Dermis microvascular lymphatic vessel endothelial cell (primary cell): ENCODE measurements around the gene KIF26B. TPM values are rescaled to one million over a fixed set of nuclear protein-coding genes. Genes with fewer than 3 reads are reported as not detected.

Experiments used
- DNase-seq, 2 donors: peaks; one replicate each; pipeline versions ENCODE4 v3.0.0 to v3.0.0-alpha.2; 2010; ENCODE audit warnings: low read depth in 2 of 2
- total RNA-seq: library from RNA; depleted of rRNA; stranded (reverse); fragments of >200 nt; gene quantifications from 2 replicates; pipeline ENCODE4 v1.2.1, GENCODE V29; 2014

Gene KIF26B
- total RNA-seq, 1 donor from 2014 or later: 1.3 TPM

DNA sequence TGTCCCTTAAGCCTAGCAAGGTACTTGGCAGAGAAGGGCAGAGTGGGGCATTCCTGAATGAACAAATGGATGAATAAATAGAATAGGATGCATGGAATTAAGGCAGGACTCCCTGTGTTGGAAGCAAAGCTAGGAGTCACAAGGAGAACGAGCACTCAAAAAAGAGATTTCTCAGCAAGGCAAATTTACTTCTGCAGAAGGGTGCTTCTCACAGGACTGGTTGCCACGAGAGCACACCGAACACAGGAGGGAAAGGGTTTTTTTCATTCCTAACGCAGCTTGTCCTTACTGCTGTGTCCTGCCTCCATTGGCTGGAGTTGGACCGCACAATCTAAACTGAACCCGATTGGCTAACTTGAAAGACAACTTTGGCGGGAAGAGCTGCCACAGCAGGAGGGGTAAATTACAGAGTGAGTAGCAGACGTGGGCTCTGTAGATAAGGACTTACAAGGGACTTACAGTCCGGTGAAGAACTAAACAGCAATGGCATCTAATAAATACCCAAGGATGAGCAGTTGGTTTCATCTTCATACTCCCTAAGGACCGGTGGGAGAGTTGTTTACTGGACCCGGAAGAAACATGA lies 52.4 kb downstream of the KIF26B start:
- no peak for DNase-seq

- DNase-seq: no peak
Measured at GRCh38 chr1:245207801-245208200, 53.0 kb downstream of the KIF26B start.

DNA sequence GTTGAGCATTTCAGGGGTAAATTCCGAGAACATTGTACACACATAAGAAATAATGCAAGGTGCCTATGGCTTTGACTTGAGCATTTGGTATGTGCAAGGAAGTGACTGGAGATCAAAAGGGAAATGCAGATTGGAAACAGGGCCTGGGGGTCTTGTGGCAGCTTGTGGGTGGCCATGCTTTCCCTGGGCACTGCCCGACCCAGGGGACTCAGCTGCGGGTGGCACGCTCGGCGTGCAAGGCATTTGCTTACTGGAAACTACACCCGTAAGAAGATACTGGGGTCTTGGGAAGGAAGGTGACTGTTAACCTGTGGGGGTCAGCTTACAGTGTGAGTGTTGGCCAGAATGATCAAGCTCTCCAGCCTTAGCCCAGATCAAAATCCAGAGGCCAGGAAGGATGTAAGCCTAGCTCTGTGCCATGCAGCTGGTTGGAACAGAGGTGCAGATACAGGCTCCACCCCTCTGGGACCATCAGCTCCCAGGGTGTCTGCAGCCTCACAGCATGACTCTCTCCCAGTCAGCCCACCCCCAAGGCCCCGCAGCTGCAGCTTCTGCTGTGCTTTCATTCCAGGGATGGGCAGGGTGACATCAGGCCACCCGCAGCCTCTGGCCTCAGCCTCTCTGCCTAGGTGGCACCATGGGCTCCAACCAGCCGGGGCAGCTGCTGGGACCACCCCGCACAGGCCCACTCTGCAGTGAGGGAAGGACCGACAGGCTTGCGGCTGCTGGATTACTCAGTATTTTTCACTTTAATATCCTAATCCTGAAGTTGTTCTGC lies 55.1 kb downstream of the KIF26B start:
- no peak for DNase-seq

DNA sequence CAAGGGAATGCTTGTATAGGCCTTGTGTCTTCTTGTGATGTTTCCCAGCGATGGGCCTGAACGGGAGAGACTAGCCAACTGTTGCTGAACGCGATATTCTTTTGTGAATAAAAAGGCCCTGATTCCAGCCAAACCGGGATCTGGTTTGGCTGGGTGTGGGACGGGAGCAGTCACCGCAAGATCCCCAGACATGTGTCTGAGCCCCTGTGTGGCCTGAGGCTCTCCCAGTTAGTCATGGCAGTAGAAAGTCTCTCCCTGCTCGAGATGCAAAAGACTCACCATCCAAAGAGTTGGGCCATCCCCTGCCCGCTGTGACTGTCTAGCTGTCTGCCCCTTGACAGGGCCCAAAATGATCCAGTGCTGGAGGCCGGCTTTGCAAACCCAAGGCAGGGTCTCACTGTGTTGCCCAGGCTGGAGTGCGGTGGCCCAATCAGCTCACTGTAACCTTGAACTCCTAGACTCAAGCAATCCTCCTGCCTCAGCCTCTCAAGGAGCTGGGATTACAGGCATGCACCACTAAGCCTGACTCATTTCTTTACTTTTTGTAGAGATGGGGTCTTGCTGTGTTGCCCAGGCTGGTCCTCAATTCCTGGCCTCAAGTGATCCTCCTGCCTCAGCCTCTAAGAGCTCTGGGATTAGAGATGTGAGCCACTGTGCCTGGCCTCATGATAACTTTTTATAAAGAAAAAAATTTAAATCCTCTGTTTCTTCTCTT lies 56.4 kb downstream of the KIF26B start:
- DNase-seq: no peak

DNA sequence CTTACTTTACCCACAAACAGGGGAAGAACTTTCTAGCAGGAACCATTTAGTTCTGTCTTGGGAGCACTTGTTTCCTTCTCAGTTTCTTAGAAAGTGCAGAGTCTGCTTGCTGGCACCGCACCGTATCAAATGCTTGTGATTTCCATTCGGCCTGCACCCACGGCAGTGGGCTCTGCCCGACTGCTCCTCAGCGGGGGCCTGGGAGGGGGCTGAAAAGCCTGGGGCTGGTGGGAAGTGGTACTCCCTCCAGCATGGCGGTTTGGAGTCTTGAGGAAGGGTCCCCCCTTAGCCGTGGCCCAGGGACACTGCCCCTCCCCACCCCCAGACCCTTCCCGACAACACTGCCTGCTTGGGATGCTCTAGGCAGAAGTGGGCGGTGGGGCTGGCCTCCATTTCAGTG lies 57.0 kb downstream of the KIF26B start:
- no peak for DNase-seq

DNA sequence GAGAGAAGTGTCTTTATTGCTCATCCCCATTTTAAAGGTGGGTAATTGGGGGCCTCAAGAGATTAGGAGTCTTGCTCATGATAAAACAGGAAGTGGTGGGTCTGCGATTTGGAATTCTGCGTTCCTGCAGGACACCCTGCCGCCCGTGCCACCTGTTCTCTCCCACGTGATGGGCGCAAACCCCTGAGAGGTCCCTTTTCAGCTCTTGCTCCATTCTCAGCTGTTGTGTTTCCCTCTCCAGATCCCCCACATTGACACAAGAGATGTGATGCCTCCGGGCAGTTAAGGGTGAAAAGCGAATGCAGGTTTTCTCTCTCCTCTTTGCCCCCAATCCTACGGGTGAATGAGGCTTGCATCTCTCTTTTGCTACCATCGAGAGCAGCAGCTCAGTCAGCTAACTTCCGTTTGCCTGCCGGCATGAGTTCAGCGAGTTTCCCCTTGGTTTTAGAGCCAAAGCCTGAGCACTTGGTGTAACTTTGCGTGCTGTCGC lies 57.5 kb downstream of the KIF26B start:
- DNase-seq: no peak

DNA sequence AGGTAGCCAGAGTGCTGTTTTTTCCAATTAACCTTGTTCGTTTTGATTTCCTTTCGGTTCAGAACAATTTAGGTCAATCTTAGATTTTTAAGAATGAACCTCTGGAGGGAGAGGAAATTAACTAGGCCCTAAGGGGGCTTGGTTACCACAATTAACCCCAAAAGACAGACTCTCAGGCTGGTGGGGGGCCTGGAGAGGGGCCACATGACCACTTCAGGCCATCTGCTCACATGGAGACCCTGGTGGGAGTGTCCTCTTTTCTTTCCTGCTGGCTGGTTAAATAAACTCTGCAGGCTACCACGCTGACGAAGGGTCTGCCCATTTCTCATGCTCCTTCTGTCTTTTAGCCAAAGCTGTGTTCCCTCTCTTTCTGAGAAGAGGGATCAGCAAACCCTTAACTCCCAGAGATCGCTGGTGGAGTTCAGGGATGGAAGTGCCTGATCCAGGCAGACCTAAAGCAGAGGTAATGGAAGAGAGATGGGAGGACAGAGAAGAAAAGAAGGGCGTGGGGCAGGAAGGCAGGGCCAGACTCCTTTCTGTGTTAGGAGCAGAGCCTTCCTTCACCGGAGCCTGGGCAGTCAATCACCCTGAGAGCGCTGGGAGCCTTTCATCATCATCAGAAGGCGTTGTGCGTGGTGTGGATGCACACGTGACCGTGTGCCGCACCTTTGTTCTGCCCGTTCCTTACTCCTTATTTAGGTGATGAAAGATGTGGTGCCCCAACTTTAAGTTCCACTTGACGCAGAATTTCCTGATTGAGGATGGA lies 58.5 kb downstream of the KIF26B start:
- DNase-seq: no peak

GRCh38 chr1:245215071-245215470 lies 60.3 kb downstream of the KIF26B start:
- no peak for DNase-seq

DNA sequence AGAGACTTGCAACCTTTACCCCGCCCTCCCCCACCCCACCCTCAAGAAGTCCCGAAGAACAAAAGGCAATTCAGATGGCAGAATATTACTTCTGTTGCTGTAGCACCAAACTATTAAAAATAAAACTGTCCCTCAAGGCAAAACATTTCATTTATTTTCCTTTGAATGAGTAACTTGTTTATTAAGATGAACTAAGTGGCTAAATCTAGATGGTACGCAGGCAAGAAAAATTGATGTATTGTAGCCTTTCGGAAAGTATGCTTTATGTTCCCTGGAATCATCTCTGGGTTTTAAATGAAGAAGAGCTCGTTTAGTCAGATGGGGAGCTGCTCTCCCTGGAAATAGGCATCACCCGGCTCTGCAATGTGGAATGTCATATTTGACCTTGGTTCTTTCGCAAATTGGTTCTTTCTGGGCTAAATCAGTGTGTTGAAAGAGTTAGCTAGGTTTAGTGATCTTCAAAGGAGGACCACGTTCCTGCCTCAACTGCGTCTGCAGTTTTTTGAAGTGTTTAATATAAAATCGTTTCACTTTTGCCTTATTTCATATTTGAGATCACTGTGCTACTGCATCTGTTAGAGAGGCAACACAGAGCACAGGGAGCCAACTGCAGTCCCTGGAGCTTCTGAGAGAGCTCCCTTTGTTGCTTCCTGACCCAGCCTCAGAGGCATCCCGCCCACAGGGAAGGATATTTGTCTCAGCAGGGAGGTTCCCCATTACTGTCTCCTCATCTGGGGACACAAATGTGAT lies 61.8 kb downstream of the KIF26B start:
- no peak for DNase-seq

- DNase-seq: no peak
Measured at GRCh38 chr1:245217853-245218608, 63.2 kb downstream of the KIF26B start.

- no peak for DNase-seq
Measured at GRCh38 chr1:245220381-245220985, 65.7 kb downstream of the KIF26B start.

GRCh38 chr1:245221805-245222204 lies 67.0 kb downstream of the KIF26B start:
- DNase-seq: no peak

DNA sequence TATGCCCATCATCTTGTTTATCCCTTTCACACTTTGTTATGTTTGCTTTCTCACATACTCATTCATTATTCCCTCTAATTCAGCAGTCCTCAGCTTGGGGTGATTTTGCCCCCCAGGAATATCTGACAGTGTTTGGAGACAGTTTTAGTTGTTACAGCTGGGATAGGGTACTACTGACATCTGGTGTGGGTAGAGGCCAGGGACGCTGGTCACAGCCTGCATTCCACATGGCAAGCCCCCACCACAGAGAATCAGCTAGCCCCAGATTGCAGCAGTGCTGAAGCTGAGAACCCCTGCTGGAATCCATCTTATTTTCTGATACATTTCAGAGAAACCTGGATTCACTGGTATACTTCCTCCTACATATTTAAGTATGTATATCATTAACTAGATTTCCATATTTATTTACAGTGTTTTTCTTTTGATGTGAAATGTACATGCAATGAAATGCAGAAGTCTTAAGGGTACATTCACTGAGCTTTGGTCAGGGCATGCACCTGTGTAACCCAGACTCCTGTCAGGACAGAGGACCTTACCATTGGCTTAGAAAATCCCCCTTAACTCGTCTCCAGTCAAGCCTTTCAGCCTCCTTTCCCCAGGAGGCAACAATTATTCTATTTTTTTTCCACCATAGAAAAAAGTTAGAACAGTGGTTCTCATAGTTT lies 68.3 kb downstream of the KIF26B start:
- no peak for DNase-seq

- no peak for DNase-seq
Measured at GRCh38 chr1:245225322-245226202, 70.8 kb downstream of the KIF26B start.

- no peak for DNase-seq
Measured at GRCh38 chr1:245226203-245226499, 71.4 kb downstream of the KIF26B start.

- no peak for DNase-seq
Measured at GRCh38 chr1:245229051-245229450, 74.3 kb downstream of the KIF26B start.

DNA sequence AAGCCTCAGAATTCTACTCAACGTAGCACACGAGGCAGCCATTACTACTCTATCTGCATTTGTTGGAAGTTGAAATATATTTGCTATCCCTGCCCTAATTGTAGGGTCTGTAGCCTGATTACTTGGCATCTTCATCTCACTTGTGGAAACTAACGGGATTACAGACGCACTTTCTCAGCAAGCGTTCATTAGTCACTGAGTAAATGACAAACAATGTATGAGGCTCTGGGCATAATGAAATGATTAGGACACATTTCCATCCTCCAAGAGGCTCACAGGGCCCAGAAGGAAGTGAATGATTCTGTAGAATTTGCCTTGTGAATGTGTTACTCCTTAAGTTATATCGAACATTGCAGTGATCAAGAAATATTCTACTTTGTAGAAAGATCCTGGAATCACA lies 78.1 kb downstream of the KIF26B start:
- DNase-seq: no peak

DNA sequence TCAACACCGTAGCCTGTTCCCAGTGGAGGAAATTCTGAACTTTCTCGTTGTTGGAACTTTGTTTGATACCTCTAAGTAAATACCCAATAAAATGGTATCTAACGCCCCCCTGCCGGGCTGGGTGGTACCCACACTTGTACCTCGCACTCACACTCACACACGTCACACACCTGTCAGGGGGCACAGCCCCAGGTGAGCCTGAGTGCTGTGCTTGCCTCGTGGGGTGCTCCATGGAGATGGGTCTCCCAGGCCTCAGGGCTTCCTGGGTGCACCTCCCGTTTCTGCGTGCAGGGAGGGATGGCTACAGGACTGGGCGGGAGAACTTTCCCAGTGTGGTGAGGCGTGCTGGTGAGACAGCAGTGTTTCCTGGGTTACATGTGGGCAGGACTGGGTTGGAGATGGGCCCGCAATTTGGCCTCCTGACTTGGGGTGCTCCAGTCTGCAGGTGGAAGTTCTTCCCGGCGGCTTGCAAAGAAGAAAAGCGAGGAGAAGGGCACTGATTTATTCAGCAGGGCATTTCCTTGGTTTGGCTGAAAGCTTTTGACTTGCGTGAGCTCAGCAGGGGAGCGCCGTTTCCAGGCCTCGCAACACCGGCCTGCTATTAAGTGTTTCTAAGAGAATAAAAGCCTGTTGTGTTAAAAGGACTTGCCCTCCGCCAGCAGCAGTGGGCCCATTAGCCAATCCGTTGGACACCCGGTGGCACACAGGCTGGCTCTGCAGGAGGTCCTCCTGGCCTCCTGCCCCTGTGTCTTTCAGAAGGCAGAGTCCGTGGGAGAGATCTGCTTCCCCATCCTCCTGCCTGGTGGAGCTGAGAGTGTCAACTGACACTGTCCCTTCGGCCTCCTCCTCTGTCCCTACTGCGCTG lies 79.7 kb downstream of the KIF26B start:
- no peak for DNase-seq
